Calu3 (cell line): ENCODE results near the gene NR1H3. TPM values are rescaled to one million over a fixed set of nuclear protein-coding genes. Genes with fewer than 3 reads are reported as not detected.

ENCODE experiments used
- BruUV-seq: library from RNA; stranded (reverse); fragments of 400-500 nt; replicated peaks from 2 replicates; lab custom pipeline; 2021; lab: Mats Ljungman, UMichigan
- CTCF ChIA-PET: fragments of 300-600 bp; sonication (Branson Sonifier 250); formaldehyde crosslinking; loops from one replicate; lab custom pipeline; 2022; ENCODE audit warnings: antibody characterized with exemption; lab: Charles Lee
- DNase-seq: peaks from one replicate; pipeline ENCODE4 v3.0.0; 2022
- H3K27ac Mint-ChIP-seq: one replicate; pipeline ENCODE4 v1.8.0; 2022; ENCODE audit warnings: mixed read lengths; ENCODE audit not compliant: unreplicated experiment
- H3K27me3 Mint-ChIP-seq: one replicate; pipeline ENCODE4 v1.8.0; 2022; ENCODE audit warnings: mixed read lengths; ENCODE audit not compliant: unreplicated experiment
- H3K36me3 Mint-ChIP-seq: one replicate; pipeline ENCODE4 v1.8.0; 2022; ENCODE audit warnings: mild to moderate bottlenecking, moderate library complexity, mixed read lengths; ENCODE audit not compliant: insufficient read depth, unreplicated experiment
- H3K4me1 Mint-ChIP-seq: one replicate; pipeline ENCODE4 v1.8.0; 2022; ENCODE audit warnings: mild to moderate bottlenecking, low read depth, mixed read lengths; ENCODE audit not compliant: unreplicated experiment
- H3K4me3 Mint-ChIP-seq: one replicate; pipeline ENCODE4 v1.8.0; 2022; ENCODE audit warnings: mild to moderate bottlenecking, low read depth, moderate library complexity, mixed read lengths; ENCODE audit not compliant: unreplicated experiment
- H3K9me3 Mint-ChIP-seq: one replicate; pipeline ENCODE4 v1.8.0; 2022; ENCODE audit warnings: low read depth, mixed read lengths; ENCODE audit not compliant: unreplicated experiment
- intact Hi-C: fragments of 100-400 bp; cut with micrococcal nuclease; formaldehyde crosslinking; loops from one replicate; pipeline ENCODE4 v1.10.0; 2022; ENCODE audit not compliant: unreplicated experiment
- total RNA-seq: library from RNA; stranded (reverse); gene quantifications from 2 replicates; pipeline ENCODE4 v1.2.3, GENCODE V29; 2022
- TF ChIP-seq, protein P1 (sequence below): fragments of 200-600 bp; IDR thresholded peaks from one replicate; pipeline ENCODE4 v1.8.0; 2022; ENCODE audit warnings: antibody characterized with exemption; ENCODE audit not compliant: unreplicated experiment

Gene NR1H3
- total RNA-seq, 1 experiment from 2014 or later: 14.2 TPM

DNA sequence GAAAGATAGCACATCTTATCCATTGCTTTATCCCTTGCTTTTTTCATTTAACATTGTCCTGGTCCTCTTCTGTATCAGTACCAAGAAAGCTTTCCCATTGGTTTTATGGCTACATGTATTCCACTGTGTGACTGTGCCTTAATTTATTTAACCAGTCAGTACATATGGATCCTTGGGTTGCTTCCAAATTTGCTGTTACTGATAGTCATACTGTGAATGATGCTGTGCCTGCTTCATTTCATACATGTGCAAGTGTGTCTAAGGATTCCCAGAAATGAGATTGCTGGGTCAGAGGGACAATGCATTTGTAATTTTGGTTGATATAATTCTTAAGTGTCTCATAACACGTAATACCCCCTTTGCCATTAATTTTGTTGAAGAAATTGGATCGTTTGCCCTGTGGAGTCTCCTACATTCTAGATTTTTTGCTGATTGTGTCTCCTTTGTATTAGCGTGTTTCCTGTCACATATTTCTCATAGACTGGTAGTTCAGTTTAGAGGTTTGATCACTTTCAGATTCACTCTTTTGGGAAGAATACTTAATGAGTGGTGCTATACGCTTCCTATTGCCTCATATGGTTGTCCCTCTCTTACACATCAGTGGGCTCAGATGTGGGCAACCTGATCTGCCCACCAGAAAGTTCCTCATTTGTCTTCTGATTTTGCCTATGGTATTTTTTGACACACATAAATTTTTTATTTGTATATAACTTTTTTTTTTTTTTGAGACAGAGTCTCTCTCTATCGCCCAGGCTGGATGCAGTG, 59.5 kb downstream of the NR1H3 start:
- Mint-ChIP-seq H3K4me1 (no peaks in the 10 kb centered on the region), H3K4me3 (no peak overlapping the region), H3K9me3 (no peaks in the 10 kb centered on the region), H3K36me3 (peaks cover 21% of the 10 kb centered on the region), H3K27ac (no peak overlapping the region), H3K27me3 (no peaks in the 10 kb centered on the region)
- intact Hi-C loops: no loop called here
- TF ChIP-seq, protein P1, sequence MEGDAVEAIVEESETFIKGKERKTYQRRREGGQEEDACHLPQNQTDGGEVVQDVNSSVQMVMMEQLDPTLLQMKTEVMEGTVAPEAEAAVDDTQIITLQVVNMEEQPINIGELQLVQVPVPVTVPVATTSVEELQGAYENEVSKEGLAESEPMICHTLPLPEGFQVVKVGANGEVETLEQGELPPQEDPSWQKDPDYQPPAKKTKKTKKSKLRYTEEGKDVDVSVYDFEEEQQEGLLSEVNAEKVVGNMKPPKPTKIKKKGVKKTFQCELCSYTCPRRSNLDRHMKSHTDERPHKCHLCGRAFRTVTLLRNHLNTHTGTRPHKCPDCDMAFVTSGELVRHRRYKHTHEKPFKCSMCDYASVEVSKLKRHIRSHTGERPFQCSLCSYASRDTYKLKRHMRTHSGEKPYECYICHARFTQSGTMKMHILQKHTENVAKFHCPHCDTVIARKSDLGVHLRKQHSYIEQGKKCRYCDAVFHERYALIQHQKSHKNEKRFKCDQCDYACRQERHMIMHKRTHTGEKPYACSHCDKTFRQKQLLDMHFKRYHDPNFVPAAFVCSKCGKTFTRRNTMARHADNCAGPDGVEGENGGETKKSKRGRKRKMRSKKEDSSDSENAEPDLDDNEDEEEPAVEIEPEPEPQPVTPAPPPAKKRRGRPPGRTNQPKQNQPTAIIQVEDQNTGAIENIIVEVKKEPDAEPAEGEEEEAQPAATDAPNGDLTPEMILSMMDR: no peak
- CTCF ChIA-PET: no interaction called here
- BruUV-seq: no TSS peak
- DNase-seq: no peak

DNA sequence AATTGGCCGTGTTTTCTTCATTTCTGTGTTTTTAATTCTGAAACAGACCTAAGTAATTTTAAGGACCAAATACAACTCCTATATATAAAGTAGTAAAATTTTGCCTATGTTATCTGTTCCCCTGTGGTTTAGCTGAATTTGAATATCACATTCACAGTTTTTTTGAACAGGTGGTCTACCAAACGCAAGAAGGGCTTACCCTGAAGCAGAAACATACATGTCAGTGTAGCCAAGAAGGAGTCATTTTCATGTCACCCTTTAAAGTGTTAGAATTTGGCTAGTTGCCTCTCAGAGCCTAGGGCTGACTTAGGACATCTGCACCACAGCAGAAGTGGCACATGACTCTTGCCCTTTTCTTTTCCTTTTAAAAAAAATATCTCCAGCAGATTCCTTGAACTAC, 60.4 kb downstream of the NR1H3 start:
- Mint-ChIP-seq H3K9me3 (no peaks in the 10 kb centered on the region), H3K27ac (no peak overlapping the region), H3K36me3 (peaks cover 21% of the 10 kb centered on the region), H3K27me3 (no peaks in the 10 kb centered on the region), H3K4me1 (no peaks in the 10 kb centered on the region), H3K4me3 (no peak overlapping the region)
- intact Hi-C loops: no loop called here
- TF ChIP-seq, protein P1: no peak
- CTCF ChIA-PET: no interaction called here
- BruUV-seq: no TSS peak
- no peak for DNase-seq

Other genes with a start within 250 kb of the NR1H3 start
- 108 and 121 TPM in 2 replicates for gene ARFGAP2, start 81.1 kb upstream of the NR1H3 start, total RNA-seq
- gene PACSIN3, start 71.6 kb upstream of the NR1H3 start, total RNA-seq: 22.1 and 26.5 TPM in 2 replicates
- gene DDB2, start 43.0 kb upstream of the NR1H3 start, total RNA-seq: 18.7 and 27.8 TPM in 2 replicates
- gene ACP2, start 9.2 kb upstream of the NR1H3 start, total RNA-seq: 23.5 and 30.6 TPM in 2 replicates
- gene MADD, start 12.1 kb downstream of the NR1H3 start, total RNA-seq: 42.9 and 45.7 TPM in 2 replicates
- gene MYBPC3, start 94.7 kb downstream of the NR1H3 start, total RNA-seq: not detected in 2 replicates
- not detected in 2 replicates for gene SPI1, start 120.6 kb downstream of the NR1H3 start, total RNA-seq
- 23.8 and 24.3 TPM in 2 replicates for gene SLC39A13, start 150.6 kb downstream of the NR1H3 start, total RNA-seq
- 154 and 173 TPM in 2 replicates for gene PSMC3, start 168.4 kb downstream of the NR1H3 start, total RNA-seq
- 1.8 and 3.6 TPM in 2 replicates for gene RAPSN, start 191.1 kb downstream of the NR1H3 start, total RNA-seq